CD4-positive, alpha-beta T cell treated with Interleukin-15 for 1 hour (primary cell): ENCODE results near the gene NCR3LG1.

ENCODE experiments used
- DNase-seq: peaks from one replicate; pipeline ENCODE4 v3.0.0-alpha.2; 2020

The NCR3LG1 gene

GRCh38 chr11:17351510-17352176 is at the start of gene NCR3LG1:
TSS of gene NCR3LG1 (plus strand) at chr11:17351800. CDS start at chr11:17351970, 170 bp downstream.
- DNase-seq = peak; percentile 82

- DNase-seq = no peak
Observed at GRCh38 chr11:17313349-17314231, 38.0 kb upstream of the NCR3LG1 start.

GRCh38 chr11:17314232-17314547 is 37.4 kb upstream of the NCR3LG1 start:
- DNase-seq = no peak

GRCh38 chr11:17314904-17315426 is 36.6 kb upstream of the NCR3LG1 start:
- DNase-seq = no peak

- DNase-seq = no peak
Observed at GRCh38 chr11:17328871-17329494, 22.6 kb upstream of the NCR3LG1 start.

- DNase-seq = no peak
Observed at GRCh38 chr11:17331669-17332068, 19.9 kb upstream of the NCR3LG1 start.

- DNase-seq = no peak
Observed at GRCh38 chr11:17333799-17334586, 17.6 kb upstream of the NCR3LG1 start.

GRCh38 chr11:17343257-17343656 is 8.3 kb upstream of the NCR3LG1 start:
- DNase-seq = no peak

GRCh38 chr11:17343907-17344306 is 7.7 kb upstream of the NCR3LG1 start:
- no peak for DNase-seq

GRCh38 chr11:17347676-17348075 is 3.9 kb upstream of the NCR3LG1 start:
- DNase-seq = no peak

- no peak for DNase-seq
Observed at GRCh38 chr11:17350455-17351171, 987 bp upstream of the NCR3LG1 start.

GRCh38 chr11:17351172-17351509 is 459 bp upstream of the NCR3LG1 start:
- no peak for DNase-seq

- peak; percentile 58 for DNase-seq
Observed at GRCh38 chr11:17352950-17353820, 1.6 kb downstream of the NCR3LG1 start.

- no peak for DNase-seq
Observed at GRCh38 chr11:17353821-17354600, 2.4 kb downstream of the NCR3LG1 start.

- DNase-seq = peak; percentile 59
Observed at GRCh38 chr11:17354601-17354991, 3.0 kb downstream of the NCR3LG1 start.

GRCh38 chr11:17366495-17366894 is 14.9 kb downstream of the NCR3LG1 start:
- no peak for DNase-seq

- DNase-seq = no peak
Observed at GRCh38 chr11:17368551-17368950, 17.0 kb downstream of the NCR3LG1 start.

- DNase-seq = no peak
Observed at GRCh38 chr11:17369094-17369493, 17.5 kb downstream of the NCR3LG1 start.

- no peak for DNase-seq
Observed at GRCh38 chr11:17369684-17370243, 18.2 kb downstream of the NCR3LG1 start.

GRCh38 chr11:17371614-17372013 is 20.0 kb downstream of the NCR3LG1 start:
- no peak for DNase-seq
